ENCODE measurements around the gene HMGXB3. TPM values are rescaled to one million over a fixed set of nuclear protein-coding genes. Genes with fewer than 3 reads are reported as not detected.

Gene HMGXB3
- total RNA-seq, 1 experiment from 2014 or later: 56.2 TPM

GRCh38 chr5:150020249-150020648 is 19.7 kb downstream of the HMGXB3 start:
- intact Hi-C loops (cut with micrococcal nuclease; ENCODE audit: unreplicated experiment): no loop called here
- TF ChIP-seq POLR2AphosphoS5 (IDR thresholded peaks at IDR 0.05; ENCODE audit: low read depth, low read length) (no peak), REST (IDR thresholded peaks at IDR 0.05; ENCODE audit: insufficient read depth in 1 of 2, low read depth in 2 of 2, low read length in 1 of 2) (no peak), CTCF (IDR thresholded peaks at IDR 0.05) (no peak), TCF7L2 (IDR thresholded peaks at IDR 0.05; ENCODE audit: low read depth, low read length) (no peak), SIN3A (IDR thresholded peaks at IDR 0.05; ENCODE audit: borderline replicate concordance, insufficient read depth, low read depth, low read length) (no peak)
- H3K4me1 ChIP-seq (ENCODE audit: control insufficient read depth, insufficient read depth, low read length): peaks cover 17% of the 10 kb centered on the region
- H3K9me3 ChIP-seq (ENCODE audit: control insufficient read depth, insufficient read depth, low read depth, low read length): peaks cover 6% of the 10 kb centered on the region
- CTCF ChIA-PET: interaction anchor here (0.6 kb wide), 1 partner anchor 18 kb away, joined by 6 read pairs; no protein-coding TSS in a partner anchor
- ATAC-seq (no peak), DNase-seq (ENCODE audit: low read depth, low spot score) (no peak)
- in situ Hi-C loops (cut with HindIII; ENCODE audit: low pct_unique_long_range_greater_than_20kb, low sequenced_read_pairs): no loop called here
- H3K27me3 ChIP-seq (ENCODE audit: control insufficient read depth, insufficient read depth, low read length): no peaks in the 10 kb centered on the region
- POLR2A ChIA-PET: interaction anchor here (0.5 to 1.0 kb wide), 3 partner anchors 9 to 96 kb away, joined by 3 to 12 read pairs (median 10); no protein-coding TSS in a partner anchor
- BruUV-seq (replicated peaks): no TSS peak
- H3K4me3 ChIP-seq (ENCODE audit: low read depth in 2 of 2, low read length in 2 of 2): no peak overlapping the region
- peaks cover 63% of the 10 kb centered on the region for H3K36me3 ChIP-seq (ENCODE audit: control insufficient read depth, insufficient read depth, low read length)
- no peak overlapping the region for H3K27ac ChIP-seq (ENCODE audit: low read length)

- peaks cover 17% of the 10 kb centered on the region for H3K4me1 ChIP-seq (ENCODE audit: control insufficient read depth, insufficient read depth, low read length)
These were observed 21.1 kb downstream of the HMGXB3 start for GRCh38 chr5:150021491-150022157.

More at GRCh38 chr5:150021491-150022157, 21.1 kb downstream of the HMGXB3 start:
- peaks cover 61% of the 10 kb centered on the region for H3K36me3 ChIP-seq (ENCODE audit: control insufficient read depth, insufficient read depth, low read length)
- BruUV-seq (replicated peaks): no TSS peak
- in situ Hi-C loops (cut with HindIII; ENCODE audit: low pct_unique_long_range_greater_than_20kb, low sequenced_read_pairs): no loop called here
- ChIA-PET POLR2A (interaction anchor here (1.0 kb wide), 1 partner anchor 16 kb away, joined by 12 read pairs; no protein-coding TSS in a partner anchor), CTCF (interaction anchor here (1.4 kb wide), 1 partner anchor 188 kb away, joined by 3 read pairs; no protein-coding TSS in a partner anchor)
- ATAC-seq: peak; percentile 81
- intact Hi-C loops (cut with micrococcal nuclease; ENCODE audit: unreplicated experiment): no loop called here
- TF ChIP-seq TCF7L2 (IDR thresholded peaks at IDR 0.05; ENCODE audit: low read depth, low read length) (no peak), SIN3A (IDR thresholded peaks at IDR 0.05; ENCODE audit: borderline replicate concordance, insufficient read depth, low read depth, low read length) (no peak), CTCF (IDR thresholded peaks at IDR 0.05) (no peak), REST (IDR thresholded peaks at IDR 0.05; ENCODE audit: insufficient read depth in 1 of 2, low read depth in 2 of 2, low read length in 1 of 2) (no peak), POLR2AphosphoS5 (IDR thresholded peaks at IDR 0.05; ENCODE audit: low read depth, low read length) (no peak)
- no peaks in the 10 kb centered on the region for H3K9me3 ChIP-seq (ENCODE audit: control insufficient read depth, insufficient read depth, low read depth, low read length)
- DNase-seq (ENCODE audit: low read depth, low spot score): no peak
- H3K27me3 ChIP-seq (ENCODE audit: control insufficient read depth, insufficient read depth, low read length): no peaks in the 10 kb centered on the region
- peak overlapping the region; percentile 25; the same call in 1 of the 2 replicates for H3K27ac ChIP-seq (ENCODE audit: low read length)
- peak overlapping the region in 1 of 2 experiments; percentile 19; a peak in 1 of 4 replicates for H3K4me3 ChIP-seq (ENCODE audit: low read depth in 2 of 2, low read length in 2 of 2)
